ENCODE data around the gene TEAD3. TPM values are rescaled to one million over a fixed set of nuclear protein-coding genes. Genes with fewer than 3 reads are reported as not detected.
A peak's percentile ranks its signal among the peaks of the same experiment; 100 is the strongest.

Gene TEAD3
- total and polyA plus RNA-seq, 4 donors = 1.9 to 6.8 (median 4.5) TPM

GRCh38 chr6:35432291-35432690, 64.6 kb downstream of the TEAD3 start:
- TF ChIP-seq HNF4A (conservative IDR thresholded peaks at IDR 0.05) = peak in 1 of 2 donors; percentile 18
- TF ChIP-seq REST (IDR thresholded peaks at IDR 0.05) = no peak
- no peak for DNase-seq (ENCODE audit: low spot score)
- no peak overlapping the region for H3K27ac ChIP-seq (ENCODE audit: low read depth in 1 of 2, low read length in 2 of 2)
- H3K4me1 ChIP-seq (ENCODE audit: control insufficient read depth in 4 of 4, insufficient read depth in 4 of 4, low read length in 3 of 4) = peaks cover 9 to 29% (median 19%) of the 10 kb centered on the region in 4 donors
- H3K36me3 ChIP-seq (ENCODE audit: control insufficient read depth in 4 of 4, insufficient read depth in 3 of 4, low read depth in 1 of 4, low read length in 3 of 4) = no peaks in the 10 kb centered on the region
- no peak overlapping the region for H3K4me3 ChIP-seq (ENCODE audit: low read depth in 1 of 3, low read length in 3 of 3)
- H3K27me3 ChIP-seq (ENCODE audit: control insufficient read depth in 4 of 4, insufficient read depth in 4 of 4, low read length in 3 of 4) = no peaks in the 10 kb centered on the region
- H3K9me3 ChIP-seq (ENCODE audit: control insufficient read depth in 4 of 4, low read length in 3 of 4) = peaks cover 0 to 2% (median 0%) of the 10 kb centered on the region in 4 donors
- WGBS = 60% methylated on average over 4 of the region's 4 CpGs
- no peak overlapping the region for H3K9ac ChIP-seq (ENCODE audit: low read depth in 1 of 2, low read length in 2 of 2)

GRCh38 chr6:35429463-35429862, 67.4 kb downstream of the TEAD3 start:
- WGBS = 96% methylated on average over 2 of the region's 2 CpGs
- H3K9ac ChIP-seq (ENCODE audit: low read depth in 1 of 2, low read length in 2 of 2) = no peak overlapping the region
- H3K4me3 ChIP-seq (ENCODE audit: low read depth in 1 of 3, low read length in 3 of 3) = no peak overlapping the region
- H3K27me3 ChIP-seq (ENCODE audit: control insufficient read depth in 4 of 4, insufficient read depth in 4 of 4, low read length in 3 of 4) = no peaks in the 10 kb centered on the region
- peaks cover 5 to 22% (median 14%) of the 10 kb centered on the region in 4 donors for H3K4me1 ChIP-seq (ENCODE audit: control insufficient read depth in 4 of 4, insufficient read depth in 4 of 4, low read length in 3 of 4)
- peaks cover 0 to 2% (median 0%) of the 10 kb centered on the region in 4 donors for H3K9me3 ChIP-seq (ENCODE audit: control insufficient read depth in 4 of 4, low read length in 3 of 4)
- H3K27ac ChIP-seq (ENCODE audit: low read depth in 1 of 2, low read length in 2 of 2) = no peak overlapping the region
- DNase-seq (ENCODE audit: low spot score) = no peak
- TF ChIP-seq GABPA (IDR thresholded peaks at IDR 0.05 in 1 of 2, conservative IDR thresholded peaks at IDR 0.05 in 1 of 2) = no peak
- no peak for TF ChIP-seq HNF4A (conservative IDR thresholded peaks at IDR 0.05)
- no peak for TF ChIP-seq NR2F2 (IDR thresholded peaks at IDR 0.05)
- no peak for TF ChIP-seq HNF4G (IDR thresholded peaks at IDR 0.05)
- TF ChIP-seq REST (IDR thresholded peaks at IDR 0.05) = no peak
- TF ChIP-seq RXRA (IDR thresholded peaks at IDR 0.05) = no peak
- no peak for TF ChIP-seq ZBTB33 (IDR thresholded peaks at IDR 0.05)
- TF ChIP-seq YY1 (IDR thresholded peaks at IDR 0.05) = no peak
- no peak for TF ChIP-seq MAX (IDR thresholded peaks at IDR 0.05)
- TF ChIP-seq FOXA1 (IDR thresholded peaks at IDR 0.05) = no peak
- peaks cover 0 to 7% (median 4%) of the 10 kb centered on the region in 4 donors for H3K36me3 ChIP-seq (ENCODE audit: control insufficient read depth in 4 of 4, insufficient read depth in 3 of 4, low read depth in 1 of 4, low read length in 3 of 4)

All from liver (tissue), 9 donors.